CD4-positive, alpha-beta T cell treated with Interleukin-6 at 100 ng/mL for 8 hours (primary cell): ENCODE data around the gene MCAT.

ENCODE experiments used
- DNase-seq: peaks from one replicate; pipeline ENCODE4 v3.0.0-alpha.2; 2020; ENCODE audit warnings: mixed read lengths, low spot score

Gene MCAT

GRCh38 chr22:43173566-43173965 is 30.4 kb upstream of the MCAT start:
- DNase-seq: no peak

GRCh38 chr22:43172191-43172590 is 29.0 kb upstream of the MCAT start:
- no peak for DNase-seq

GRCh38 chr22:43171607-43172006 is 28.4 kb upstream of the MCAT start:
- DNase-seq: no peak

GRCh38 chr22:43171019-43171491 is 27.9 kb upstream of the MCAT start:
- no peak for DNase-seq

- DNase-seq: no peak
Observed at GRCh38 chr22:43170131-43170480, 26.9 kb upstream of the MCAT start.

GRCh38 chr22:43169310-43170130 is 26.3 kb upstream of the MCAT start:
- no peak for DNase-seq

- no peak for DNase-seq
Observed at GRCh38 chr22:43168471-43169309, 25.5 kb upstream of the MCAT start.

- DNase-seq: no peak
Observed at GRCh38 chr22:43167001-43167589, 23.9 kb upstream of the MCAT start.

GRCh38 chr22:43166132-43166930 is 23.1 kb upstream of the MCAT start:
- no peak for DNase-seq

- no peak for DNase-seq
Observed at GRCh38 chr22:43164636-43165035, 21.4 kb upstream of the MCAT start.

GRCh38 chr22:43163241-43163795 is 20.1 kb upstream of the MCAT start:
- no peak for DNase-seq

- DNase-seq: no peak
Observed at GRCh38 chr22:43162412-43163150, 19.4 kb upstream of the MCAT start.

- no peak for DNase-seq
Observed at GRCh38 chr22:43160497-43161126, 17.4 kb upstream of the MCAT start.

GRCh38 chr22:43159484-43160178 is 16.4 kb upstream of the MCAT start:
- no peak for DNase-seq

GRCh38 chr22:43158778-43159483 is 15.7 kb upstream of the MCAT start:
- DNase-seq: no peak

GRCh38 chr22:43157874-43158546 is 14.8 kb upstream of the MCAT start:
- no peak for DNase-seq

- no peak for DNase-seq
Observed at GRCh38 chr22:43156413-43156812, 13.2 kb upstream of the MCAT start.

- no peak for DNase-seq
Observed at GRCh38 chr22:43155789-43156188, 12.6 kb upstream of the MCAT start.
